ENCODE data around the gene HNRNPDL.
"Not testable (repeated sequence)": the region's sequence is repeated elsewhere in the genome, so short reads cannot be mapped to it uniquely, and the experiment has no call there.

HNRNPDL gene

DNA sequence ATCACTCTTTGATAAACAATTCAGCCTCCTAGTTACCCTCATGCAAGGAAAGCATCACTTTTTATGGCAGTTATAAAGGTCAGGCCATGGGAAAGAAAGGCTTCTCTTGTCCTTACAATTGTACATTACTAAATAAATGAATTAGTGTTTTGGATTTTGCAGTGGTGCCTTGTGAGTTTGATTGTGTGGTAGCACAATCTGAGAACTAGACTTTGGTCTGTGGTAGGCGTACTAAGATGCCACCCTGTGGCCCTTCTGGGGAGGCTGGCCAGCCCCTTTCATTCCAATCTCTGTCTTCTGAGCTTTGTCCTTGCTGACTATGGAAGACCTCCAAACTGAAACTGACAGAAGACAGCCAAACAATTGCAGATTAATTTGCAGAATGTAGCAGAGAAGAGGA is 41.9 kb downstream of the HNRNPDL start:
- TF ChIP-seq, protein P1, sequence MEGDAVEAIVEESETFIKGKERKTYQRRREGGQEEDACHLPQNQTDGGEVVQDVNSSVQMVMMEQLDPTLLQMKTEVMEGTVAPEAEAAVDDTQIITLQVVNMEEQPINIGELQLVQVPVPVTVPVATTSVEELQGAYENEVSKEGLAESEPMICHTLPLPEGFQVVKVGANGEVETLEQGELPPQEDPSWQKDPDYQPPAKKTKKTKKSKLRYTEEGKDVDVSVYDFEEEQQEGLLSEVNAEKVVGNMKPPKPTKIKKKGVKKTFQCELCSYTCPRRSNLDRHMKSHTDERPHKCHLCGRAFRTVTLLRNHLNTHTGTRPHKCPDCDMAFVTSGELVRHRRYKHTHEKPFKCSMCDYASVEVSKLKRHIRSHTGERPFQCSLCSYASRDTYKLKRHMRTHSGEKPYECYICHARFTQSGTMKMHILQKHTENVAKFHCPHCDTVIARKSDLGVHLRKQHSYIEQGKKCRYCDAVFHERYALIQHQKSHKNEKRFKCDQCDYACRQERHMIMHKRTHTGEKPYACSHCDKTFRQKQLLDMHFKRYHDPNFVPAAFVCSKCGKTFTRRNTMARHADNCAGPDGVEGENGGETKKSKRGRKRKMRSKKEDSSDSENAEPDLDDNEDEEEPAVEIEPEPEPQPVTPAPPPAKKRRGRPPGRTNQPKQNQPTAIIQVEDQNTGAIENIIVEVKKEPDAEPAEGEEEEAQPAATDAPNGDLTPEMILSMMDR (IDR thresholded peaks at IDR 0.05; ENCODE audit: low read length, missing control alignments), result no peak
- H3K4me3 ChIP-seq (replicated peaks; ENCODE audit: low read depth, low read length), result no peak overlapping the region
- DNase-seq (ENCODE audit: low read depth), result no peak

DNA sequence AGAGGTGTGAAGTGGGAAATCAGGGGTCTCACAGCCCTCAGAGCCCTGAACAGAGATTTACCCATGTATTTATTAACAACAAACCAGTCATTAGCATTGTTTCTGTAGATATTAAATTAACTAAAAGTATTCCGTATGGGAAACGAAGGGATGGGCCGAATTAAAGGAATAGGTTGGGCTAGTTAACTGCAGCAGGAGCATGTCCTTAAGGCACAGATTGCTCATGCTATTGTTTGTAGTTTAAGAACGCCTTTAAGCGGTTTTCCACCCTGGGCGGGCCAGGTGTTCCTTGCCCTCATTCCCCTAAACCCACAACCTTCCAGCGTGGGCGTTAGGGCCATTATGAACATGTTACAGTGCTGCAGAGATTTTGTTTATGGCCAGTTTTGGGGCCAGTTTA is 44.0 kb downstream of the HNRNPDL start:
- not testable (repeated sequence) for H3K4me3 ChIP-seq (replicated peaks; ENCODE audit: low read depth, low read length); DNase-seq (ENCODE audit: low read depth)

DNA sequence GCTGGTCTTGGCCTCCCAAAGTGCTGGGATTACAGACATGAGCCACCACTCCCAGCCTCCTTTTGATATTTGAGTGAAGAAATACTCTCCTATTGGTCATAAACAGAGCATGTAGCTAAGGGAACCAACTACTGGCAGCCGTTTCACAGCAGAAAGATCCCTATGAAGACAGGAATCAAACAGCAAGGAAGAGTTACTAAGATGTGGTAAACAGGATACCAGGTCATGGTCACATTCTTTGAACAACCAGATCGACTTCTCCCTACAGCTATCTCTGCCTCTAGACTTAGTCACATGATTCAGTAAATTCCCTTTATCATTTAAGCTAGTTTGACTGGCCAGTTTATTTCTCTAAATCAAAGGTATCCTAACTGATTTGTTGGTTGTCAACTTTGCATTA is 47.5 kb downstream of the HNRNPDL start:
- H3K4me3 ChIP-seq (replicated peaks; ENCODE audit: low read depth, low read length), result no peak overlapping the region
- DNase-seq (ENCODE audit: low read depth), result no peak
- TF ChIP-seq, protein P1 (IDR thresholded peaks at IDR 0.05; ENCODE audit: low read length, missing control alignments), result no peak

DNA sequence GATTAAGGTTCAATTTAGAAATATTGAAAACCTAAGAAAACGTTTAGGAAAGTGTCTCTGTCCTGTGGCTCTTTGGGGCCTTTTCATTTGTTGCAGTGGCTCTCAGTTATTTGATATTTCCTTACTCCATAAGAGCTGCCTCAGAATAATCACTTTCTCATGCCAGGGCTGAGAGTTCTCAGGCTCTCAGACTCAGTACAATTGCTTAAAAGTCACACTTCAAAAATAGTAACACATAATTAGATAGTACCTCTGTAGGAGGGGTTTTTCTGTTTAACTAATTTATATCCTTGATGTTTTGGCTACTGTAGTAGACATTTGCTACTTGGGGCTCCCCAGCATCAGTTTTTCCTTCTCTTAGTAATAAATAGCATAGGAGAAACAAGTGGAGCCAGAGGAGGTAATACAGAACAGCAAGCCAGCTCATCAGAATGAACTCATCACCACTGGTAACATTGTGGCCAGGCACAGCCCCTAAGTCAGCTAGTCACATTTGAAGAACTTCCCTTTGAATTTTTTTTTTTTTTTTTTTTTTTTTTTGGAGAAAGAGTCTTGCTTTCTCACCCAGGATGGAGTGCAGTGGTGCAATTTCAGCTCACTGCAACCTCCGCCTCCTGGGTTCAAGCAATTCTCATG is 48.5 kb downstream of the HNRNPDL start:
- DNase-seq (ENCODE audit: low read depth), result no peak
- TF ChIP-seq, protein P1 (IDR thresholded peaks at IDR 0.05; ENCODE audit: low read length, missing control alignments), result no peak
- H3K4me3 ChIP-seq (replicated peaks; ENCODE audit: low read depth, low read length), result no peak overlapping the region

DNA sequence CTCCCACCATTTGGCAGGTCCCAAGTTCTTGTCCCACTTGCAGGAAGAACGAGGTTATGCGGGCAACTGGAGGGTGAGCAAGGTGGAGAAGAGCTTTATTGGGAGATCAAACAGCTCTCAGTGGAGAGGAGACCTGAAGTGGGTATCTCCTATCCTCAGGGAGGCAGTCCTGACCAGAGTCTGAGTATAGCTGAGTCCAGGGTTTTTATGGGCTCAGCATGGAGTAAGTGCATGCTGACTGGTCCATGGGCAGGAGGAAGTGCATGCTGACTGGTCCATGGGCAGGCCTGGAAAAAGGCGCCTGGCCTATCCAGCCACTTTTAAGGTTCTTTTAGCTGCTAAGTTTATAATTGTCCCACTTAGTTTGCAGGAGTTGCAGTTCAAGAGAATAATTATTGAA is 49.0 kb downstream of the HNRNPDL start:
- TF ChIP-seq, protein P1 (IDR thresholded peaks at IDR 0.05; ENCODE audit: low read length, missing control alignments), result no peak
- DNase-seq (ENCODE audit: low read depth), result no peak
- no peak overlapping the region for H3K4me3 ChIP-seq (replicated peaks; ENCODE audit: low read depth, low read length)

DNA sequence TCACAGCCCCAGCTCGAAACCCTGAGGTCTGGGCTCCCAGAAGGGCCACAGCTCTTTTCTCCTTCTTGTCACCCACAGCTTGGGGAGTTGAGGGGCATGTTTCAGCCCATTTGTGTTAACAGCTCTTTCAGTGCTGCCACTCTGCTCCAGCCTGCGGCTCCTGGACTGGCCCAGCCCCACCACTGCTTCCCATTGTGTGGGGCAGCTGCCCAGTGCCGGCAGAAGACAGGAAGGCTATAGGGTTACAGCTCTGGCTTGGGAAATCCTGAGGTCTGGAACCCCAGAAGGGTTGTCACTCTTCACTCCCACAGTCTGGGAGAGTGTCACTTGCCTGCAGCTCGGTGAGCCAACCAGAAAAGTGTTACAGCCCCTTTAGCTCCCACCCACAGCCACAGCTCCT is 49.4 kb downstream of the HNRNPDL start:
- no peak overlapping the region for H3K4me3 ChIP-seq (replicated peaks; ENCODE audit: low read depth, low read length)
- TF ChIP-seq, protein P1 (IDR thresholded peaks at IDR 0.05; ENCODE audit: low read length, missing control alignments), result no peak
- DNase-seq (ENCODE audit: low read depth), result no peak

DNA sequence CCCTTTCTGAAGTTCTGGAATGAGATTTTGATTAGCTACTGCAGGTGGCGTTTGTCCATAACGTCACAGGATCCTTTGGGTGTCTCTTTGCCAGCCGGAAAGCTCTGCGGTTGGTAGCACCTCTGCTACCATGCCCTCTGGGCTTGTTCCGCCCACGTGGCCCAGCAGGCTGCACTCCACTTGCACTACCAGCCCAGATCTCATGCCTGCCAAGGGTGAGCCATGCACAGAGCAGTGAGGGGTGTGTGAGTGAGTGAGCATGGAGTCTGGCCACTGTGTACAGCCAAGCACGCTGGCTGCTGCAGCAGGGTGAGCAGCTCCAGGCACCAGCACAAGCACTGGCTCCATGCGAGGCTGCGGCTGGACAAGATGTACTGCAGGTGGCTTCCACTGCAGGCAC is 49.9 kb downstream of the HNRNPDL start:
- no peak for DNase-seq (ENCODE audit: low read depth)
- H3K4me3 ChIP-seq (replicated peaks; ENCODE audit: low read depth, low read length), result no peak overlapping the region
- TF ChIP-seq, protein P1 (IDR thresholded peaks at IDR 0.05; ENCODE audit: low read length, missing control alignments), result no peak

Data from fibroblast of pulmonary artery (primary cell).